ENCODE measurements around the gene CD244. TPM values are rescaled to one million over a fixed set of nuclear protein-coding genes. Genes with fewer than 3 reads are reported as not detected.
"Not testable (repeated sequence)": the region's sequence is repeated elsewhere in the genome, so short reads cannot be mapped to it uniquely, and the experiment has no call there.

CD244 gene
- total RNA-seq, 5 donors from 2014 or later (not counting 1 experiment from before 2014, with no cell fraction given): 1.1 to 12.4 (median 2.9) TPM

GRCh38 chr1:160904783-160905616 lies 42.3 kb upstream of the CD244 start:
- Histone ChIP-seq H3K4me3 (ENCODE audit: control insufficient read depth in 1 of 2, extremely low read depth in 1 of 2, low read length in 1 of 2) (no peak overlapping the region), H3K36me3 (ENCODE audit: control insufficient read depth in 2 of 2, extremely low read depth in 1 of 2, insufficient read depth in 1 of 2, low read length in 1 of 2) (no peaks in the 10 kb centered on the region), H3K27me3 (replicated peaks in 1 of 2; ENCODE audit: control insufficient read depth in 2 of 2, extremely low read depth in 1 of 2, insufficient read depth in 2 of 2, low read length in 1 of 2) (no peaks in the 10 kb centered on the region), H3K27ac (ENCODE audit: low read length) (no peak overlapping the region), H3K9me3 (no peaks in the 10 kb centered on the region), H3K4me1 (ENCODE audit: control insufficient read depth in 1 of 2, extremely low read depth in 1 of 2, insufficient read depth in 2 of 2, low read length in 2 of 2) (no peaks in the 10 kb centered on the region)
- Mint-ChIP-seq H3K4me1 (no peaks in the 10 kb centered on the region), H3K9me3 (peaks cover 0 to 6% (median 0%) of the 10 kb centered on the region in 3 donors), H3K4me3 (no peak overlapping the region), H3K27me3 (no peaks in the 10 kb centered on the region), H3K27ac (no peak overlapping the region), H3K36me3 (no peaks in the 10 kb centered on the region)
- ChIA-PET CTCF (no interaction called here), POLR2A (no interaction called here)
- ATAC-seq (replicated peaks in 1 of 4) (no peak), DNase-seq (no peak)
- 88% methylated on average over 4 of the region's 8 CpGs for WGBS (ENCODE audit: insufficient coverage)

GRCh38 chr1:160902251-160902650 lies 39.6 kb upstream of the CD244 start:
- H3K9me3 ChIP-seq; POLR2A ChIA-PET; H3K36me3 ChIP-seq (ENCODE audit: control insufficient read depth in 2 of 2, extremely low read depth in 1 of 2, insufficient read depth in 1 of 2, low read length in 1 of 2); H3K27me3 Mint-ChIP-seq; H3K4me1 ChIP-seq (ENCODE audit: control insufficient read depth in 1 of 2, extremely low read depth in 1 of 2, insufficient read depth in 2 of 2, low read length in 2 of 2); H3K4me3 Mint-ChIP-seq; H3K27me3 ChIP-seq (replicated peaks in 1 of 2; ENCODE audit: control insufficient read depth in 2 of 2, extremely low read depth in 1 of 2, insufficient read depth in 2 of 2, low read length in 1 of 2); H3K27ac Mint-ChIP-seq; H3K36me3 Mint-ChIP-seq; H3K9me3 Mint-ChIP-seq; H3K4me3 ChIP-seq (ENCODE audit: control insufficient read depth in 1 of 2, extremely low read depth in 1 of 2, low read length in 1 of 2); ATAC-seq (replicated peaks in 1 of 4); H3K27ac ChIP-seq (ENCODE audit: low read length); H3K4me1 Mint-ChIP-seq; DNase-seq: not testable (repeated sequence)
- no CpG with 5 or more reads among the region's 1 CpG for WGBS (ENCODE audit: insufficient coverage)
- CTCF ChIA-PET: interaction anchor here in 1 of 2 donors (0.6 kb wide), 1 partner anchor 436 kb away, joined by 6 read pairs; no protein-coding TSS in a partner anchor

GRCh38 chr1:160901768-160902167 lies 39.1 kb upstream of the CD244 start:
- ATAC-seq (replicated peaks in 1 of 4) (no peak), DNase-seq (no peak)
- ChIA-PET CTCF (interaction anchor here in 1 of 2 donors (0.6 kb wide), 1 partner anchor 435 kb away, joined by 6 read pairs; no protein-coding TSS in a partner anchor), POLR2A (no interaction called here)
- Histone ChIP-seq H3K27ac (ENCODE audit: low read length) (no peak overlapping the region), H3K27me3 (replicated peaks in 1 of 2; ENCODE audit: control insufficient read depth in 2 of 2, extremely low read depth in 1 of 2, insufficient read depth in 2 of 2, low read length in 1 of 2) (no peaks in the 10 kb centered on the region), H3K36me3 (ENCODE audit: control insufficient read depth in 2 of 2, extremely low read depth in 1 of 2, insufficient read depth in 1 of 2, low read length in 1 of 2) (no peaks in the 10 kb centered on the region), H3K4me3 (ENCODE audit: control insufficient read depth in 1 of 2, extremely low read depth in 1 of 2, low read length in 1 of 2) (no peak overlapping the region), H3K9me3 (no peaks in the 10 kb centered on the region), H3K4me1 (ENCODE audit: control insufficient read depth in 1 of 2, extremely low read depth in 1 of 2, insufficient read depth in 2 of 2, low read length in 2 of 2) (no peaks in the 10 kb centered on the region)
- WGBS (ENCODE audit: insufficient coverage): 94% methylated on average over 1 of the region's 2 CpGs
- no peak overlapping the region for H3K27ac Mint-ChIP-seq
- H3K27me3 Mint-ChIP-seq: peaks cover 0 to 3% of the 10 kb centered on the region in 2 donors
- H3K9me3 Mint-ChIP-seq: peaks cover 0 to 8% (median 0%) of the 10 kb centered on the region in 3 donors
- H3K4me1 Mint-ChIP-seq: no peaks in the 10 kb centered on the region
- H3K4me3 Mint-ChIP-seq: no peak overlapping the region
- H3K36me3 Mint-ChIP-seq: no peaks in the 10 kb centered on the region

GRCh38 chr1:160900683-160901082 lies 38.0 kb upstream of the CD244 start:
- ATAC-seq (replicated peaks in 1 of 4); POLR2A ChIA-PET; H3K27ac ChIP-seq (ENCODE audit: low read length); H3K9me3 Mint-ChIP-seq; H3K9me3 ChIP-seq; H3K36me3 Mint-ChIP-seq; H3K4me1 ChIP-seq (ENCODE audit: control insufficient read depth in 1 of 2, extremely low read depth in 1 of 2, insufficient read depth in 2 of 2, low read length in 2 of 2); H3K36me3 ChIP-seq (ENCODE audit: control insufficient read depth in 2 of 2, extremely low read depth in 1 of 2, insufficient read depth in 1 of 2, low read length in 1 of 2); H3K4me3 Mint-ChIP-seq; H3K27ac Mint-ChIP-seq; DNase-seq; H3K4me3 ChIP-seq (ENCODE audit: control insufficient read depth in 1 of 2, extremely low read depth in 1 of 2, low read length in 1 of 2); H3K4me1 Mint-ChIP-seq; H3K27me3 Mint-ChIP-seq; H3K27me3 ChIP-seq (replicated peaks in 1 of 2; ENCODE audit: control insufficient read depth in 2 of 2, extremely low read depth in 1 of 2, insufficient read depth in 2 of 2, low read length in 1 of 2): not testable (repeated sequence)
- CTCF ChIA-PET: interaction anchor here in 1 of 2 donors (0.6 kb wide), 1 partner anchor 91 kb away, joined by 3 read pairs; no protein-coding TSS in a partner anchor
- WGBS (ENCODE audit: insufficient coverage): 77% methylated on average over 2 of the region's 3 CpGs

- H3K36me3 ChIP-seq (ENCODE audit: control insufficient read depth in 2 of 2, extremely low read depth in 1 of 2, insufficient read depth in 1 of 2, low read length in 1 of 2); H3K4me3 Mint-ChIP-seq; H3K4me3 ChIP-seq (ENCODE audit: control insufficient read depth in 1 of 2, extremely low read depth in 1 of 2, low read length in 1 of 2); ATAC-seq (replicated peaks in 1 of 4); H3K27ac ChIP-seq (ENCODE audit: low read length); H3K27me3 ChIP-seq (replicated peaks in 1 of 2; ENCODE audit: control insufficient read depth in 2 of 2, extremely low read depth in 1 of 2, insufficient read depth in 2 of 2, low read length in 1 of 2); H3K27ac Mint-ChIP-seq; CTCF ChIA-PET; DNase-seq; H3K4me1 Mint-ChIP-seq; POLR2A ChIA-PET; H3K36me3 Mint-ChIP-seq; H3K4me1 ChIP-seq (ENCODE audit: control insufficient read depth in 1 of 2, extremely low read depth in 1 of 2, insufficient read depth in 2 of 2, low read length in 2 of 2); H3K9me3 ChIP-seq: not testable (repeated sequence)
- peaks cover 10 to 12% (median 11%) of the 10 kb centered on the region in 3 donors for H3K9me3 Mint-ChIP-seq
- WGBS (ENCODE audit: insufficient coverage): 94% methylated on average over 12 of the region's 18 CpGs
- H3K27me3 Mint-ChIP-seq: peaks cover 8 to 15% of the 10 kb centered on the region in 2 donors
These were observed 31.9 kb upstream of the CD244 start for GRCh38 chr1:160894368-160895135.

- Histone ChIP-seq H3K36me3 (ENCODE audit: control insufficient read depth in 2 of 2, extremely low read depth in 1 of 2, insufficient read depth in 1 of 2, low read length in 1 of 2) (no peaks in the 10 kb centered on the region), H3K27me3 (replicated peaks in 1 of 2; ENCODE audit: control insufficient read depth in 2 of 2, extremely low read depth in 1 of 2, insufficient read depth in 2 of 2, low read length in 1 of 2) (peaks cover 0 to 9% of the 10 kb centered on the region in 2 experiments), H3K4me1 (ENCODE audit: control insufficient read depth in 1 of 2, extremely low read depth in 1 of 2, insufficient read depth in 2 of 2, low read length in 2 of 2) (no peaks in the 10 kb centered on the region), H3K9me3 (no peaks in the 10 kb centered on the region), H3K4me3 (ENCODE audit: control insufficient read depth in 1 of 2, extremely low read depth in 1 of 2, low read length in 1 of 2) (no peak overlapping the region), H3K27ac (ENCODE audit: low read length) (no peak overlapping the region)
- CTCF ChIA-PET: no interaction called here
- no peak overlapping the region for H3K27ac Mint-ChIP-seq
- H3K27me3 Mint-ChIP-seq: peaks cover 11 to 17% of the 10 kb centered on the region in 2 donors
- no peaks in the 10 kb centered on the region for H3K4me1 Mint-ChIP-seq
- no peak for DNase-seq
- POLR2A ChIA-PET: no interaction called here
- no peak overlapping the region for H3K4me3 Mint-ChIP-seq
- no CpG with 5 or more reads among the region's 2 CpGs for WGBS (ENCODE audit: insufficient coverage)
- H3K9me3 Mint-ChIP-seq: peaks cover 10 to 12% (median 11%) of the 10 kb centered on the region in 3 donors
- H3K36me3 Mint-ChIP-seq: peaks cover 5% of the 10 kb centered on the region
- ATAC-seq (replicated peaks in 1 of 4): no peak
These were observed 28.8 kb upstream of the CD244 start for GRCh38 chr1:160891474-160891873.

All from T-cell (primary cell).